HEK293T (cell line): ENCODE measurements around the gene TAS2R60.

Experiments used
- BHLHE40 ChIP-seq: fragments of 450-650 bp; IDR thresholded peaks from 2 replicates; pipeline ENCODE4 v1.6.1; 2016; ENCODE audit warnings: mild to moderate bottlenecking, moderate library complexity, borderline replicate concordance
- FOXM1 ChIP-seq: fragments of 450-650 bp; IDR thresholded peaks from 2 replicates; pipeline ENCODE4 v1.6.1; 2017; ENCODE audit warnings: mild to moderate bottlenecking, borderline replicate concordance
- HDGF ChIP-seq: fragments of 450-650 bp; IDR thresholded peaks from 2 replicates; pipeline ENCODE4 v1.6.1; 2017; ENCODE audit warnings: antibody characterized with exemption, borderline replicate concordance
- L3MBTL2 ChIP-seq: fragments of 450-650 bp; conservative IDR thresholded peaks from 2 replicates; pipeline ENCODE4 v1.6.1; 2016; ENCODE audit warnings: mild to moderate bottlenecking
- SP1 ChIP-seq: fragments of 450-650 bp; IDR thresholded peaks from 2 replicates; pipeline ENCODE4 v1.6.1; 2017
- SUZ12 ChIP-seq: fragments of 450-650 bp; IDR thresholded peaks from 2 replicates; pipeline ENCODE4 v1.6.1; 2016; ENCODE audit warnings: mild to moderate bottlenecking

- TF ChIP-seq SP1 (no peak), L3MBTL2 (no peak), BHLHE40 (no peak), SUZ12 (no peak), HDGF (no peak), FOXM1 (no peak)
Observed at GRCh38 chr7:143477501-143478150, 34.4 kb downstream of the TAS2R60 start, which contains the start of gene TAS2R41.
